Measurements from ENCODE around the gene RBBP8NL.

The RBBP8NL gene

DNA sequence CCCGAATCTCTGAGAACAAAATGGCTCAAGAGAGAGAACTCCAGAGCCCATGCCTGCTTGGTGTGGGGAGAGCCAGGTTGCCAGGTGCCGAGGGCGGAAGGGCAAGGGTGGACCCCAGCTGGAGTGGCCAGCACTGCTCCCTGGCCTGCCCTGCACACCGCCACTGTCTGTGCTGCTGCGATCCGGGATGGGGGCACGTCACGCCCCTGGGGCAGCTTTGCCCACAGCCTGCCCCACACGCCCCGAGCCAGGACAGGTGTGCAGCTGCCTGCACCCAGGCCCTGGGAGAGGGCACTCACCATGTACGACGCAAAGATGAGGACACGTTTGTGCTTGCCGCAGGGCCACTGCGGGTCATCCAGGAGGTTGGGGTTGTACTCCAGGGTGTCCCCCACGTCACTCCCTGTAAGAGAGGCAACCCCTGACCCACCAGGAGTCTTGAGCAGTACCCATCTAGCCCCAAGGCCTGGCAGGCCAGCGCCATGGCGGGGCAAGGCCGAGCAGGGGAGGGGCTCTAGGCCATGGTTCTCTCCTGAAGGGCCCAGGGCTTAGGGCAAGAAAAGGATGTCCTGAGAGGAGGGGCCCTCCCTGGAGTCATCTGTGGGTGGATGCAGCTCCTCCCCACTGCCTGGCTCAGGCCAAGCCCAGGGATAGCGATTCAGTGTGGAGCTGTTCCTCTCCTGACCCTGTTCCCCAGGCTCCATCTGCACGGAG lies 34.6 kb downstream of the RBBP8NL start:
- no peak for DNase-seq (ENCODE audit: low read depth in 2 of 2)

DNA sequence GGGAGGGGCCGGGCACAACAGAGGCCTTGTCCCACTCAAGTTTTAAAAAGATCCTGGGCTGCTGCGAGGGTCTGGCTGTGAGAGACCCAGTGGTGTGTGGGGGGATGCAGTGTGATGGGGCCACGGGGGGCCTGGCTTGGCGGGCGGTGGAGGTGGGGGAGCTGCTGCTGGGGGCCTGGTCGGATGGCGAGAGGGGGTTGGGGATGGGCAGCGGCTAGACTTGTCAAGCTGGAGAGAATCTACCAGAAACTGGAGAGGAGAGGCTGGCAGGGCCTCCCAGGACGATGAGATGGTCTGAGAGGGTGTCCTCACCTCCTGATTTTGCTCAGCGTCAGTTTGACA lies 35.3 kb downstream of the RBBP8NL start:
- no peak for DNase-seq (ENCODE audit: low read depth in 2 of 2)

DNA sequence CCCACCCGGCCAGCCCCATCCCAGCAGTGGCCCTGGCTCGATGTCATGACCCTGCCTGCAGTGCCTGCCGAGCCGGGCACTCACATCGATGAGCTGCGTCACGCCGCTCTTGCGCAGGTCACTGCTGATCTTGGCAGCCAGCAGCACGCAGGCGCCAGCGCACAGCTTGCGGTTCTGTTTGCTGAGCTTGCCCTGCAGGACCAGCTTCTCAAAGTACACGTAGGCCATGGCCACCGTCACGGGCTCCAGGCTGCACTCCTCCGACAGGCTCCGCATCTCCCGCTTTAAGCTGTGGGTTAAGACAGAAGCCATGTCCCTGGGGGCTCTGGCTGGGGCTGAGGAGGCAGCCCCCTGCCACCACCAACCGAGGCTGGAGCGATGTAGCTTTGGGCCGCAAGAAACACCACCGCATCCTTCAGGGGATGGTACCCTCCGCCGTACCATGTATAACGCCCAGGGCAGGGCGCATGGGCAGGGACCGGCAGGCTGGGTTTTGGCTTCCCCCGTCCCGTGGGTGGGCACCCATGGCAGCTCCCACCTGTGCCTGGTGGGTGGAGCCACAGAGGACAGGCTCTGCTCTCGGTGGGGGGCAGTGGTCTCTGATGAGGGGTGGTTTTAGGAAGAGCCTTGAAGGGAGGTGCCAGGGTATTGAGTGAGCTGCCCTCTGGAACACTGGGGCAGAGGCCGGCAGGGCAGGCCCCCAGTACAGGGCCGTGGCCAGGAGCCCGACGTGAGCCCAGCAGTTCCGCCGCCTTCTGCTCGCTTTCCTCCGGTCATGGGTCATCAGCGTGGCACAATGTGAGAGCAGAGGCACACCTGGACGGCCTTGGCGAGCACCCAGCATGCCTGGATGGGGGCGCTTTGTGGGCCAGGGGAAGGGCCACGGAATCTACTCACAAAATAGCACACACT lies 35.9 kb downstream of the RBBP8NL start:
- no peak for DNase-seq (ENCODE audit: low read depth in 2 of 2)

DNA sequence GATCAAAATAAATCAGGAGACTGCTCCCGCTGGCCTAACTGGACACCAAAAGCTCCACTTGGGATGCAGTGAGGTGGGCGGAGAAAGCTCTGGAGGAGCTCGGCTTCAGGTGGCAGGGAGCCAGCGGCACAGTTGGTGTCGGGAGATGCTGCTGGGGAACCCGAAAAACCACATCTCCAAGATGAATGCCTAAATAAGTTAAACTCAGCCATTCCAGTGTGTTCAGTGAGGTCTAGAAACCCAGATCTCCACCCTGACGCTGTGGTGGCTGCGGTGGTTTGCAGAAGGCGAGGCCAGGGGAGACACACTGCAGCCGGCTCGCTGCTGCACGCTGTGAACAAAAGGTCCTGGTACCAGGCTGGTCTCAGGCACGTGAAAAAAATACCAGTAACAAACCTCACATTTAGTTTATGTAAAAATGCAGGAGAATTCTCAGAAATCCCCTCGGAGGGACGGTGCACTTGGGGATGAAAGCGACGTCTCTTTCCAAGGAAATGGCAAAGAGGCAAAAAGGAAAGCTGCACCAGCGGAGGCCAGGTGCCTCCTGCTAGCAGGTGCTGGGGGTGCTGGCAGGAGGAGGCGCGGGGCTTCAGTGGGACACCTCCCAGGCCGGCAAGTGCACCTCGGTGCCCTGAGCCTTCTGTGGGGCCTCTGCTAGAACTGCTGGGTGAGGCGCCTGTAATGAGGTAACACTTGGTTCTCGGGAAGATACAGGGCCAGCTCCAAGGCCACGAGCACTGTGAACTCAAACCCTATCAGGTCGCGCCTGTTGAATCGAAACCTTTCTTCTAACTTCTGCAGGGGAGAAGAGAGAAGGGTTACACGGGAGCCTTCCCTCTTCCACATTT lies 36.8 kb downstream of the RBBP8NL start:
- DNase-seq (ENCODE audit: low read depth in 2 of 2), result no peak

DNA sequence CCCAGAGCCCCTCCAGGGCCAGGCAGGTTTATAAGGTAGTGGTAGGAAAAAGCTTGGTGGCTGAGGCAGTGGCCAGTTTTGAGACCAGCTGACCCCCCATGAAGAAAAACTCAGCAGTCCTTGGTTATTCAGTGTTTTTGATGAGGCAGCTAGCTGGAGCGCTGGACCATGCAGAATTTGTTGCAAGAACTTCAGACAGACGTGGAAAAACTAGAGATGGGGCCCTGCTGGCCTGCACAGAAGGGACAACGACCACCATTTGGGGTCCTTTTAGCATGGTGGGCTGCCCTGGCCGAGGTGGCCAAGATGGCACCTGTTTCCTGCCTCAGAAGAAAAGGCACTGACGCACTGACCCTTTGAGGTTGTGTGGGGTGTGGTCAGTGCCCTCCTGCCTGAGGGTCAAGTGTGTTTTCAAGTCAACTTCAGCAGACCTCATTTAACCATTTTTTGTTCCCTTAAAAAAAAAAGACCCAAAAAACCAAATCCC lies 37.7 kb downstream of the RBBP8NL start:
- DNase-seq (ENCODE audit: low read depth in 2 of 2), result no peak

DNA sequence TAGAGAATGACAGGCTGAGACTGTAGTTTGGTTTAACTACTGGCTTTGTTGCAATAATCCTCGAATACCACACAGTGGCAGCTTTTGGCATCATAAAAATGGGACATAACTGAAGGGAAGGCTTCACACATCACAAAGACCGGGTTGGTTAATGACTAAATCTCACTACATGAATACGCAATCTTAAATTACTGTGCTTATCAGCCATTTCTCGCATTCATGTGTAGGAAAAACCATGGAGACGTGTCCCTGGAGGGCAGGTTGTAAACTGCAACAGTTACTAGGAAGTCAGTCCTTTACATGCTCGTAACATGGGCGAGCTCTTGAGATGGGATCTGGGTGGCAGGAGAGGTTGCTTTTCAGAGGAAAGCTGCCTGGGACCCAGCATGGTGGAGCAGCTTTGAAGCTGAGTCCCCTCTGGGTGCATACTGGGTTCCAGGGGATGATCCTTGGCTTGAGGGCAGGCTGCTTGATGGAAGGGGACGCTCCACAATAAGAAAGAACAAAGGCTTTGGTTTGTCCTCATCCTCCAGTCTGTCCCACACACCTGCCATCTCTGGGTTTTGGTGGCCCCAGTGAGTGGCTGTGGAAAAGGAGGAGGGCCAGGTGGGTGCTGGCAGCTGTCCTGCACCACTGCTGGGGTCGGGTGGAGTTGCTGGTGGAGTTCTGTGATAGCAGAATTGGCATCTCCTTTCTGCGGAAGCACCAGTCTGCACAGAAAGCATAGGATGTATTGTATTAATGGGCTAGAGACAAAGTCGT lies 38.3 kb downstream of the RBBP8NL start:
- DNase-seq (ENCODE audit: low read depth in 2 of 2), result no peak

DNA sequence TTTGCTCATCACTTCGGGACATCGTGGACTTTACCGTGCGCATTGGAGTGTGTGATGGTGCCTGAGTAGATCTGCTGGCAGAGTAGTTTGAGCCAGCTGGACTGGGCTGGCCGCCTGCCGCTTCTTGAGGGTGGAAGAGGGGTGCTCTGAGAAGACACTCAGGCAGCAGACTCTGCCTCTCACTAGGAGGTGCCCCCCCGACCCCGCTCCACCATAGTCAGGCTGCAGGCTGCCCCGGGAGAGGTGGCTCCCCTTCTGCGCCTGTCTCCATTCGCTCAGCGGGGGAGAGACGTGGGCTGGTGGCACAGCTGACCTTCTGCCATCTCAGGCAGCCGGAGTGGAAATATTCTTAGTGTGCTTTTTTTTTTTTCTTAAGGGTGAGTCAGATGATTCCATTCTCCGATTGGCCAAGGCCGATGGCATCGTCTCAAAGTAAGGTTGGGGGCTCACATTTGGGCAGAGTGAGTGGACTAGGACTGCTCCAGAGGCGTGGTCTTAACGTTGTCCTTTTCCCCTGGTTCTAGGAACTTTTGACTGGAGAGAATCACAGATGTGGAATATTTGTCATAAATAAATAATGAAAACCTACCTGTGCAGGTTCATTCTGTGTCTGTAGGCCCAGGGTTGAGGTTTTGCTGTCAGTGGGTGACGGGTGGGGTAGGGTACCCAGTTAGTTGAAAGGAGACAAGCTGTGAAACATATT lies 39.3 kb downstream of the RBBP8NL start:
- no peak for DNase-seq (ENCODE audit: low read depth in 2 of 2)

DNA sequence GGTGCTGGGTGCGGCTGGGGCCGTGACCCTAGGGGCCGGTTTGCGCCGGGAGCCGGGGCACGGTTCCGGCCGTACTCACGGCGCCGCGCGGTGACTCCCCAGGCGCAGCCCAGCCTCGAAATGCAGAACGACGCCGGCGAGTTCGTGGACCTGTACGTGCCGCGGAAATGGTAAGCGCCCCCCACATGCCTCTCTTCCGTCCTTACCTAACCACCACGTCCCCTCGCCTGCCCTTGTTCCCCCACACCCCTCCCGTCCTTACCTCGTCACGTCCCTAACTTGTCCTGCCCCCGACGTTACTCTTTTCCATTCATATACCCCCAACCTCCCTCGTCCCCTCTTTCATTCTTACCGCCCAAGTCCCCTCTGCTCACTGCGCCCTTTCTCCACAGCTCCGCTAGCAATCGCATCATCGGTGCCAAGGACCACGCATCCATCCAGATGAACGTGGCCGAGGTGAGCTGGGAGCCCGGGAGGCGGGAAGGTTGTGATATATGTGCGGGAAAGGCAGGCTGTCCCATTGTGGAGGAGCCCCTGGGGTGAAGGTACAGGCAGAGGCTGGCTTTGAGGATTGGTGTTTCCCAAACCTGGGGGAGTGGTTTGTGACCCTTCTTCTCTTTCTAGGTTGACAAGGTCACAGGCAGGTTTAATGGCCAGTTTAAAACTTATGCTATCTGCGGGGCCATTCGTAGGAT lies 40.0 kb downstream of the RBBP8NL start:
- no peak for DNase-seq (ENCODE audit: low read depth in 2 of 2)

DNA sequence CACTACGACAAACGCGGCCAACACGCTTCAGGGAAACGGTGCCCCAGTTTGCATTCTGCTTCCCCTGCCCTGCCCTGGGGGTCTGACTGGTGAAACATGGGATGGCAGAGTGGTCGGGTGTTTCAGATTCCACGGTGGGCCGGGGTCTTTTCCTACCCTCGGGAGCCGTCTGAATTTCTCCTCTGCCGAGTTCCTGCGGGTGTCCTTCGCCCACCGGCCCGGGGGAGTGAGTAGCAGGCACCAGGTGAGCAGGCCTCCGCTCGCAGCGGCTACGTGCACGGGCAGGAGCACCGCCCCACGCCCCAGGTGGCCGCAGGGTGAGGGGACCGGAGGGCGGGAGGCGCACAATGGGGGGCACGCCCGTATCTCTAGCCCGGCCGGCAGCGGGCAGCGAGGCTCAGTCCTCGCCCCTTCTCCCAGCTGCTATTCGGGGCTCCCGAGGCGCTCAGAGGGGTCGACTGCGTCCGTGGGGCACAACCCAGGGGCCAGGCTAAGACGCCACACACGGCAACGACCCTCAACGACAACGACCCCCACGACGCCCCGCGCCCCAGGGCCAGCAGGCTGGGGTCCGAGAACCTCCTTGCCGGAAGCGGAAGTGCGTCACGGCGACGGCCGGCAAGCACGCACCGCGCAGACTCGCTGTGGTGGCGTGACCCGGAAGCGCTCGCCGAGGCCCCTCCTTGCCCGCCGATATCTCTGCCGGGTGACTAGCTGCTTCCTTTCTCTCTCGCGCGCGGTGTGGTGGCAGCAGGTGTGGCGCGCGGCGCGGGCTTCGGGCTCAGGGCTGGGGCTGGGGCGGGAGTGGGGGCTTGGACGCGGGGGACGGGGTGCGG lies 40.7 kb downstream of the RBBP8NL start, which contains the start of gene RPS21:
Gene RPS21 (plus strand): TSS at position 721 of the 836 bp plus-strand sequence. CDS start 236 bp downstream, outside the sequence.
- DNase-seq (ENCODE audit: low read depth in 2 of 2), result peak; percentile 76 to 82

DNA sequence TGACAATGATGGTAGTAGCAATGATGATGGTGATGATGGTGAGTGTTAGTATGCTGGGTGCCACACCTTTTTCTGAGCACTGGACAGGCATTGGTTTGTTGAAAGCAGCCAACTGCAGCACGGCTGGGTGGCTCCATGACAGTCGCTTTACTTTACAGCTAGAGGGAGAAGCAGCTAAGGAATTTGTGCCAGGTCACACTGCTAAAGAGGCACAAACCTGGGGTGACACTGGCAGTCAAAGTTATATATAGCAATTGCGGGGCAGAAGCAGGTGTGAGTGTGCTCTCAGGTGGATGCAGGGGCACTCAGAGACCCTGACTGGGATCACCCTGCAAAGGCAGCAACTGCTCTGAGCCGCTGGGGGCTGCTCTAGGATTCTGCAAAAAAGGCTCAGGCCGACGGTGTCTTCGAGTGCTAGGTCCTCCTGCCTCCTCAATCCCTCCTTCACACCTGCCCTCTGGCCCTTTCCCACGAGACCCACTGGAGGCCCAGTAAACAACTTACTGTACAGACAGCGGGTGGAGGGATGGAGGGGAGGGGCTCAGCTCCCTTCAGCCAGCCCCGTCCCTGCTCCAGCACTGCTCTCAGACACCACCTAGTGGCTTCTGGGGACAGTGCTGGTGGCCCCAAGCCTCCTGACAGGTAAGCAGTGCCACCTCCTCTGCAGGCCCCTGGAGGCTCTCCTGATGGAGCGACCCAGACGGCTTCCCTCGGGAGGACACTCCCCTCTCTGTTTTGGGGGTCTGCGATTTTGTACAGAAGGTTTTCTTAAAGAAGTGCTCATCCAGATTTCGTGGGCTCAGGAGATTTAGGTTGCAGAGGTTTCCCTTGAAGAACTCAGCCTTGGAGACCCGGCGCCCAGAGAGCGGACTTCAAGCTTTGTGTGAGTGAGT lies 44.8 kb downstream of the RBBP8NL start:
- DNase-seq (ENCODE audit: low read depth in 2 of 2), result peak; percentile 44 to 69

DNA sequence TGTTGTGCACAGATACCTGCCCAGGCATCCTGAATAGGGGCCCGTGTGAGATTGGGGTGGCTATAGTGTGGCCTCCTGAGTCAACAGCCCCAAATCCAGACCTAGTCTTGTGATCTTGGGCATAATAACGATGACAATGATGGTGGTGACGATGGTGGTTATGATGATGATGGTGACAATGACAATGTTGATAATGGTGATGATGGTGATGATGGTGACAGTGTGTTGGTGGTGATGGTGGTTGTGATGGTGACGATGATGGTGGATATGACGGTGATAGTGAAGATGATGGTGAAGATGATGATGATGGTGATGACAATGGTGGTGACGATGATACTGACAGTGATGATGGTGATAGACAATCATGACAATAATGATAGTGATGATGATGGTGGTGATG lies 45.5 kb downstream of the RBBP8NL start:
- no peak for DNase-seq (ENCODE audit: low read depth in 2 of 2)

DNA sequence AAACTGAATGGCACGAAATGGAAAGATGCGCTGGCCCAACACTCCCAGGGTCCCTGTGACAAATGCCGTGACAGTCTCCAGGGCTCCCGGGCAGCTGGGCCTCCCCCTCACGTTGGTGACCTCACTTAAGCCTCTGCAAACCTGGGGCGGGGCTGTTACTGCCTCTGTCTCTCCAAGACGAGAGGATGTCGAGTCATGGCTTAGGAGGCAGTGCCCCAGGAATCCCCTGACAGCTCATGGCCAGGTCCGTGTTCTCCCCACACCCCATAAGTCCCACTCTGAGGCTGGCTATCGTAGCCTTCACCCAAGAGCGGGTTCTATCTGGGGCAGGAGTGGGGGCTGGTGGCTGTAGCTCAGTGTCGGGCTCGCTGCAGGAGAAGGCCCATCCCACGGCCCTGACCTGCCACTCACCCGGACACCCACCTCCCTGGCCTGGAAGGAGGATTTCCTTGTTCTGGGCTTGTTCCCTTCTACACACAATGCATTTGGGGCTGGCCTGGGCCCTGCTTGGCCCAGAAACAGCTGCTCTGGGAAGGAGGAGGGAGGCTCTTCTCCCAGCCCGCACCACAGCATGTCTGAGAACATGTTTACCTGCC lies 46.0 kb downstream of the RBBP8NL start:
- DNase-seq (ENCODE audit: low read depth in 2 of 2), result no peak

DNA sequence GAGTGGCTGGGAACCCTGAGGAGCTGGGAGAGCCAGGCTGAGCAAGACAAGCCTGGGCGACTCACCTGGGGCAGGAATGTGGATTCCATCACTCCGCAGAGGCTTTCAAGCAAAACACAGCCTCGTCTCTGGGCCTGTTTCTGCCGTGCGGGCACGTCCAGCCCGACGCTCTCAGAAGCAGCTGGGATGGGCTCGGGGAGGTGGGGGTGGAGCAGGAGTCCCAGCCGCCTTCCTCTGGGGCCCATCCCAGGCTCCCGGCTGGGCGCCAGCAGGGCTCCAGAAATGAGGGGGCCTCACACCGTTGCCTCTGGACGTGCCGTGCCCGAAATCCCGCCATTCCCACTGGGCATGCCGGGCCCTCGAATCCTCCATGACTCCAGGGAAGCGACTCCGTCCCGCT lies 49.1 kb downstream of the RBBP8NL start:
- no peak for DNase-seq (ENCODE audit: low read depth in 2 of 2)

DNA sequence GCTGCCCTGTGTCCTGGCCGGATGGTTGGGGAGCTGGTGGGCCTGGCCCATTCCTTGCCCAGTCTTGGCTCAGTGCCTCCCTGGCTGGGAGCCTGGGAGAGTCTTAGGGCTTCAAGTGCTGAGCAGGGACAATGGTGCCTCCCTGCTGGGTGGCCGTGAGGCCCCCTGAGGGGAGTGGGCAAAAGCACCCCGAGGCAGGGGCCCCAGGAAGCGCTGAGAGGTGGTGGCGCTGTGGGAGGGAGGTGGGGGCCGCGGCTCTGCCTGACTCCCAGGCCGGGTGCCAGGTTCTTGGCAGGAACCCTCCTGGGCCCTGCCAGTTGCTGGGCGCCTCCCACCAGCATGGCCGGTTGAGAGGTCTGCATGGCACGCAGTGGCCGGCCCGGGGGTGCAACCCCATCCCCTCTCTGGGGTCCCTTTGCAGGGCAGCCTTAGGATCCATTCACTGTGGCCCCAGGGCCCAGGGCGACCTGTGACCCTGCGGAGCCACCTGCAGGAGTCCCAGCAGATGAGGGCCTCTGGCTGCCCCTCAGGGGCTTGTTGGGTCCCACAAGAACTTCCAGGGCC lies 49.6 kb downstream of the RBBP8NL start:
- no peak for DNase-seq (ENCODE audit: low read depth in 2 of 2)

DNA sequence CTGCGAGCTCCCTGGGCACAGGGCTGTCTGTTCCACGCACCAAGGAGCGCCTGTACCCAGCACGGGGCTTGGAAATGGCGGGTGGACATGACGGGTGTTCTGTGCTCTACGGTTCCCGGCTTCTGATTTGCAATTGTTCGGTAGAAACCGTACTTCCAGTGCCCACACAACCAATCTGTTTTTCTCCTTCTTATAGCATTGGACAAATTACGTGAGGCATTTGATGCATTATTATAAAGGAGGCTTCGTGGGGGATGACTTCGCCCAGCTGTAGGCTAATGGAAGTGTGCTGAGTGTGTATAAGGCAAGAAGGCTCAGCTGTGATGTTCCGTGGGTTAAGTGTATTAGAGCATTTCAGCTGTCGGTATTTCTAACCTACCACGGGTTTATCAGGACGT lies 50.3 kb downstream of the RBBP8NL start:
- DNase-seq (ENCODE audit: low read depth in 2 of 2), result no peak

DNA sequence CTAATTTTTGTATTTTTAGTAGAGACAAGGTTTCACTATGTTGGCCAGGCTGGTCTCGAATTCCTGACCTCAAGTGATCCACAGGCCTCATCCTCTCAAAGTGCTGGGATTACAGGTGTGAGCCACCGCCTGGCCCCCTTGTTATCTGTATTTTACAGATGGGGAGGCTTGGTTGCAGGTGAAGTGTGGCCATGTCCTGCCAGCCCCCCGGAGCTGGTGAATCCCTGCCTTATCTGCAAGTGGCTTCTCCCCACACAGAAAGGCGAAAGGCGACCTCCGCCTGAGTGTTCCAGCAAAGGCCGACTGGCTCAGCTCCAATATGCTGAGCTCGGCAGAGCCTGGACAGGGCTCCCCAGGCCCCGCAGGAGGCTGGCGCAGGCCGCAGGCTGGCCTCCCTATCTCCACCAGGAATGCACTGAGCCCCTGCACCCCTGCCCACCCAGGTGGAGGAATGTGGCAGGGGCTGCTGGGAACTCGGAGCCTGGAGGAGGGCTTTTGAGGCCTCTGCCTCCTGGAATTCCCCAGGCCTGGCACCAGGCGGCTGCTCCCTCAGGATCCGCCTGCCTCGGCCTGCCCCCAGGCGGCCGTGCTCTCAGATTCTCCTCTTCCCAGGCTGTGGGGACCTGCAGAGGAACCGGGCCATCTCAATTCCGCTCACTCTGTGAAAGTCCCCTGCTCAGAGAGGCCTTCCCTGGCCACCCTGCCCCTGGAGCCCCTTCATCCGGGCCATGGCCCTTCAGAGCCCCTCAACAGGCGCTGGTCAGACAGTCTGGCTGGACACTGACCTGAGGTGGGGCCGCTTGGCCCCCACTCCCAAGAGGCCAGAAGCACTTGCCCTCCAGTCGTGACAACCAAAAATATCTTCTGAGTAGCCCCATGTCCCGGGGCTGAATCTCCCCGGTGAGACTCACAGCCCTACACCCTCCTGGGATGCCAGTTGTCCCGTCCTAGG lies 51.0 kb downstream of the RBBP8NL start:
- DNase-seq (ENCODE audit: low read depth in 2 of 2), result no peak

Measured in stimulated activated CD4-positive, alpha-beta T cell treated with anti-CD3 and anti-CD28 coated beads, Interleukin-1b, Interleukin-23, amount 100 ng/mL, for 1 hour (primary cell).